GM12873 (cell line): ENCODE measurements around the gene TENM4.

Source experiments
- TF ChIP-seq, protein P1 (sequence below): IDR thresholded peaks from 2 replicates; pipeline ENCODE4 v1.5.1; 2012; ENCODE audit warnings: low read depth, mild to moderate bottlenecking, moderate library complexity, low read length, control low read depth; ENCODE audit not compliant: insufficient read depth; ENCODE audit errors: missing control alignments

TENM4 gene

DNA sequence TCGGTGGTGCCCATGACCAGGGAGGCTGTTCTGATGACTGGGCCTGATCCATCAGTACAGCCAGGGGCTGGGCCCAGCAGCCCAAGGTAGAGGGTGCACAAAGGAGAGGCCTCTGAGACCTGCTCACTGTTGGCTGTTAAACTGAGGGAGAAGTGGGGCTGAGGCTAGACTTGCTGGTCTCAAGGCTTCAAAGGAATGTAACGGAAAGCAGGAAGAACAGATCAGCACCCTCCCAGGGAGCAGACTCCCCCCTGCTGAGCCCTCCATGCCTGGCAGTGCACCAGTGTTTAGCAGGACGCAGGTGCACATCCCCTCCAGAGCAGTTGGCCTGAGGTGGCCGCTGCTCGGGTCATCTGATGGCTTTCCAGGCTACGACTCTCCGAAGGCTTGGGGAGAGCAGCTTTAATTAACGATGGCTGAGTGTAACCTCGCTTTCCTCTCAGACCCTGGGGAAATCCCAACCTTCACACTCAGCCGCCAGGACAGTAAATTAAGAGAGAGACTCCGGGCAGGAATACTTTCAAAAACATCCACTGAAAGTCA is 610.5 kb downstream of the TENM4 start:
- TF ChIP-seq, protein P1, sequence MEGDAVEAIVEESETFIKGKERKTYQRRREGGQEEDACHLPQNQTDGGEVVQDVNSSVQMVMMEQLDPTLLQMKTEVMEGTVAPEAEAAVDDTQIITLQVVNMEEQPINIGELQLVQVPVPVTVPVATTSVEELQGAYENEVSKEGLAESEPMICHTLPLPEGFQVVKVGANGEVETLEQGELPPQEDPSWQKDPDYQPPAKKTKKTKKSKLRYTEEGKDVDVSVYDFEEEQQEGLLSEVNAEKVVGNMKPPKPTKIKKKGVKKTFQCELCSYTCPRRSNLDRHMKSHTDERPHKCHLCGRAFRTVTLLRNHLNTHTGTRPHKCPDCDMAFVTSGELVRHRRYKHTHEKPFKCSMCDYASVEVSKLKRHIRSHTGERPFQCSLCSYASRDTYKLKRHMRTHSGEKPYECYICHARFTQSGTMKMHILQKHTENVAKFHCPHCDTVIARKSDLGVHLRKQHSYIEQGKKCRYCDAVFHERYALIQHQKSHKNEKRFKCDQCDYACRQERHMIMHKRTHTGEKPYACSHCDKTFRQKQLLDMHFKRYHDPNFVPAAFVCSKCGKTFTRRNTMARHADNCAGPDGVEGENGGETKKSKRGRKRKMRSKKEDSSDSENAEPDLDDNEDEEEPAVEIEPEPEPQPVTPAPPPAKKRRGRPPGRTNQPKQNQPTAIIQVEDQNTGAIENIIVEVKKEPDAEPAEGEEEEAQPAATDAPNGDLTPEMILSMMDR, result no peak

DNA sequence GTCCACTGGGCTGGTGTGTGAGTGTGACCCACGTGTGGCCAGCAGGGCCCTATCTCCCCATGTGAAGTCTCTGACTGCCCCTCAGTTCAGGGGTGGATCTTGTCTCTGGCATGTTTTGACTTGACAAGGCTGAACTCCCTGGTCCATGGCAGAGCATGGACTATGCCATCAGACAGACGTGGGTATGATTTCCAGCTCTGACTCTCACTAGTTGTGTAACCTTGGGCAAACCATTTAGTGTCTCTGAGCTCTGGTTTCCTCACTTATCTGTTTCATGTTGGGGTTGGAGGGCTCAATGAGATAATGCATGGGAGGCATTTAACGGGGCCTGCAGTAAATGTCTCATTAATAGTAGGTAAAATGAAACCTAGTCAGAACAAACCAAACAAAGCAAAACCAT is 611.7 kb downstream of the TENM4 start:
- TF ChIP-seq, protein P1, result no peak

DNA sequence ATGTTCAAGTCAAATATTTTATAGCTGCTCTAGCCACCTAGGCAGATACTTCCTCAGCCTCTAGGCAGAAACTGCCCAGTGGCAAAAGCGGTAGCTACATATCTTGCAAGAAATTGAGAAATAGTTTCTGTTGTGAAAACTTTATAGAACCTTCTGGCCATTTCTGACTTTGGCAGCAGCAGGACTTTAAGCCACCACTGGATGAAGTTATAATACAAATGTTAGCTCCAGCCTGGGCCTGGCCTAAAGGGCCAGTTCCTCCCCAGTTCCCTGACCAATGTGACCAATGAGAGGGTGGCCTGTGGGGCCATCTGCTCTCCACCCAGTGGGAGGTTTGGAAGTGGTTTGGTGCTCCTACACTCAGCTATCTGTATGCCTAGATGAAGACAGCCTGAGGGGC is 612.2 kb downstream of the TENM4 start:
- TF ChIP-seq, protein P1, result no peak

DNA sequence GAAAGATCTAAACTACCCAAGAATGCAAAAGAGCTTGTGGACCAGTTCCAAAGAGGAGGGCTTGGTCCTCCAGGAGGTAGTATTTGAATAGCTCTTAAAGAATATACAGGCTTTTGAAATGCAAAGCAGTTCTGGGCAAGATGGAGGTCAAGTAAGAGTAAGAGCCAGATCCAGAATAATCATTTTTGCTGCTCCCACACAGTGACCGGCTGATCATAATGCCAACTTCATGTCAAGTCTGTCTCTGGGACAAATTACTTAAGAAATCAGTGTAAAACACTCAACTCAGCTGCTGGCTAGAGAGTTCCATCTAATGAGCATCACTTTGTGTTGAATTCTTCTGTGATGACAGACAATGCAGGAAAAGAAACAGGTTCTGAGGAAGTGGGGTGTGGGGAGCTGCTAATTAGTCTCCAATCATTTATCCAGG is 615.2 kb downstream of the TENM4 start:
- TF ChIP-seq, protein P1, result no peak

DNA sequence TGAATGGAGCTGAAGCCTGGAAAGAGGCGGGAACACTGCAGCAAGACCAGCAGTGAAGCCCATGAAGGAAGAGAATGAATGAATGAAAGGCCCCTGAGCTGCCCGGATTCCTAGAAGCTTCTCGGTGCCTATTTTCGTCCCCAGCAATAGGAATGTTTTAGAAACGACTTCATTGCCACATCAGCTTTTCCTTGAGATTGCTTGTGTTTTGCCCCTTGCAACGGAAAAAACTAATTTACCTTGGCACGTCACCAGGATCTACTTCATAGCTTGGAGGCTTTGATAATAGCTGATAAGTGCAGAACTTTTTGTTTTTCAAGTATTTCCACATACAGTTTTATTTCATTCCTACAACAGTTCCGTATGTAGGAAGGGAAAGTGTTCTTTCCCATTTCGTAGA is 617.2 kb downstream of the TENM4 start:
- TF ChIP-seq, protein P1, result no peak

DNA sequence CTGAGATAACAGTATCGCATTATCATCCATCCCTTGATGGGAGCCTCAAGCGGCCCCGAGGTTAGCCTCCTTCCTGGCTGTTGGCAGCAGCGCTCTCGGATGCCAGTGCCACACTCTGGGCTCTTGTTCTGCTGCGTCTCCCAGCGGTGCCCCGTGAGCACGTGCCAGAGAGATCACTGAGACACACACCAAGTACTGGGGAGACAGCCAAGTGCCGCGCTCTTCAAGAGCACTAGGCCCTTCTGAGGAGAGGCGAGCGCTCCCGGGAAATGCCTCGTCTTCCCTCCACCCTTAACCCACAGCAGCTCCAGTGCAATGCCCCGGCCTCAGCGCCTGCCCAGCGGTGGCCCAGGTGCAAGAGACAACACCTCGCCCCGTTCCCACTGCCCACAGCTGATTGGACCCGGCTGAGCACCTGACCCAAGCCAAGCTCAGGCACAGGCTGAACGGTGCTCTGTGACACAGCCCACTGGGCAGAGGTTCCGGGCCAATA is 617.9 kb downstream of the TENM4 start:
- TF ChIP-seq, protein P1, result no peak

DNA sequence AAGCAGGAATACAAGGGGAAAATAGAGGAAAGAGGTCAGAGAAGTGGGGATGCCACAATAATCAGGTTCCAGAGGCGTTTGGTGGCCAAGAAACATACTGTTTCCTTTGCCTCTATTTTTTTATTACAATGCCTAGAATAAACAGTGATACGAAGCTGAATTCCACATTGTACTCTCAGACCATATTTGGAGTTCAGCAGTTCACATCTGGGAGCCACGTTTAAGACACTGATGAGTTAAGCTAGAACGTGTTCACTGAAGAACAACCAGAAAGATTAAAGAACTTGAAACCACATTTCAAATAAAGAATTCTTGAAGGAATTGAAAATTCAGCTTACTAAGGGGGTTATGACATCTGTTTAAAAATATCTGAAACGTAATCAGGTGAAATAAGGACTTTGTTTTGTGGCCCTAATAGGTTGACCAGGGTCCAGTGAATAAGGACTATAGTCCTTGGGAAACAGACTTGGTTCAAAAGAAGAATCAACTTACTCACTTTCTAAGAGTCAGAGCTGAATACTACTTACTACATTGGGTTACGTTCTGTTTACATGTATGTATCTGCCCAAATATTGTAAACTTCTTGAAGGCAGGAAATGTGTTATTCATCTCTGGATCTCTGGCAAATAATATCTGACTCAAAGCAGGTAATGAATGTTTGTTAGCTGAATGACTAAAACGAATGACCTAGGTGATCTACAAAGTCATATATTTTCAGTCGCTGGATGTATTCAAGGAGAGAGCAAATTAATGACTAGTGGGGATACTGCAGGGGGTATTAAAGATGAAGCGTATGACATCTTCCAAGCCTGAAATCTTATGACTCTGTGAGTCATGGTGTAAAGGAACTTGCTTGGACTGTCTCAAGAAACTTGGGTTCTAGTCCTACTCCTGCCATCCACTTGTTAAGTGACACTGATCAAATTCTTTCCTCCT is 619.2 kb downstream of the TENM4 start:
- TF ChIP-seq, protein P1, result no peak
